ENCODE measurements around the gene TRIB2. TPM values are rescaled to one million over a fixed set of nuclear protein-coding genes. Genes with fewer than 3 reads are reported as not detected.

TRIB2 gene
- total RNA-seq, 1 donor from 2014 or later: 14.2 TPM

DNA sequence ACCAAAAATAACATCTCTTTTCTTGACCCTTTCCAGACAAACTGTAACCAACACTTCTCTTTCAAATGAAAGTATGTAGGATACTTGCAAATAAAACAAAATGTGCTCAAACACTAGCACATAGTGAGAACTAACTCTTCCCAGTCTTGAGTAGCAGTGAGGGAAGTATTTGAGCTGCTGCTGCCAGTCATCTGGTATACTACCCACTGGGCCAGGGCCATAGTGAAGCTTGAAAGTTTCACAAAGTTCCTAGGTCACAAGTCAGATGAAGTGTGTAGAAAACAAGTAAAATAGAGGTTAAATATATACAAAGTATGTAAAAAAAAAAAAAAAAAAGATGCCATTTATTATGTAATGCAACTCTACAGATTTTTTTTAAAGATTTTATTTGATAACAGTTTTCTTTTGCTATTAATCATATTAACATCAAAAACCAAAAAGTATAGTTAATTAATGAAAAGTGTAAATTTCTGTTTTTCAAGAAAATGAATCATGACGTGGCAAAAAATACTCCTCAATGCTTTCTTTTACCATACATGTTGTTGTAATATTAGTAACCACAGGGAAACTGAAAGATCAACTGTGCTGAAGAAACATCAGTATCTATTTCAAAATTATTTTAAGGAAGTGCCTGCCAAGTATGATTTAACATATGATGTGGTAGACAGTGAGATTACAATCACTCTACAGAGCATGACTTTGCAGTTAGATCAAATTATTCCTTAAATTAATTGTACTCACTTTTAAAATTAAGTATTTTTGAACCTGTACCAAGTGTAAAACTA is 21.6 kb upstream of the TRIB2 start:
- TF ChIP-seq, protein P1, sequence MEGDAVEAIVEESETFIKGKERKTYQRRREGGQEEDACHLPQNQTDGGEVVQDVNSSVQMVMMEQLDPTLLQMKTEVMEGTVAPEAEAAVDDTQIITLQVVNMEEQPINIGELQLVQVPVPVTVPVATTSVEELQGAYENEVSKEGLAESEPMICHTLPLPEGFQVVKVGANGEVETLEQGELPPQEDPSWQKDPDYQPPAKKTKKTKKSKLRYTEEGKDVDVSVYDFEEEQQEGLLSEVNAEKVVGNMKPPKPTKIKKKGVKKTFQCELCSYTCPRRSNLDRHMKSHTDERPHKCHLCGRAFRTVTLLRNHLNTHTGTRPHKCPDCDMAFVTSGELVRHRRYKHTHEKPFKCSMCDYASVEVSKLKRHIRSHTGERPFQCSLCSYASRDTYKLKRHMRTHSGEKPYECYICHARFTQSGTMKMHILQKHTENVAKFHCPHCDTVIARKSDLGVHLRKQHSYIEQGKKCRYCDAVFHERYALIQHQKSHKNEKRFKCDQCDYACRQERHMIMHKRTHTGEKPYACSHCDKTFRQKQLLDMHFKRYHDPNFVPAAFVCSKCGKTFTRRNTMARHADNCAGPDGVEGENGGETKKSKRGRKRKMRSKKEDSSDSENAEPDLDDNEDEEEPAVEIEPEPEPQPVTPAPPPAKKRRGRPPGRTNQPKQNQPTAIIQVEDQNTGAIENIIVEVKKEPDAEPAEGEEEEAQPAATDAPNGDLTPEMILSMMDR (conservative IDR thresholded peaks at IDR 0.05; ENCODE audit: low read depth, low read length): no peak
- DNase-seq (ENCODE audit: low read depth): no peak
- no peak overlapping the region for H3K4me3 ChIP-seq (ENCODE audit: low read depth, low read length)

GRCh38 chr2:12697617-12698016 is 19.1 kb upstream of the TRIB2 start:
- DNase-seq (ENCODE audit: low read depth): no peak
- no peak overlapping the region for H3K4me3 ChIP-seq (ENCODE audit: low read depth, low read length)
- TF ChIP-seq, protein P1 (conservative IDR thresholded peaks at IDR 0.05; ENCODE audit: low read depth, low read length): no peak

- no peak overlapping the region for H3K4me3 ChIP-seq (ENCODE audit: low read depth, low read length)
- TF ChIP-seq, protein P1 (conservative IDR thresholded peaks at IDR 0.05; ENCODE audit: low read depth, low read length): no peak
- DNase-seq (ENCODE audit: low read depth): no peak
Observed at GRCh38 chr2:12700989-12701388, 15.7 kb upstream of the TRIB2 start.

- no peak for DNase-seq (ENCODE audit: low read depth)
- TF ChIP-seq, protein P1 (conservative IDR thresholded peaks at IDR 0.05; ENCODE audit: low read depth, low read length): no peak
- no peak overlapping the region for H3K4me3 ChIP-seq (ENCODE audit: low read depth, low read length)
Observed at GRCh38 chr2:12701786-12702167, 15.0 kb upstream of the TRIB2 start.

DNA sequence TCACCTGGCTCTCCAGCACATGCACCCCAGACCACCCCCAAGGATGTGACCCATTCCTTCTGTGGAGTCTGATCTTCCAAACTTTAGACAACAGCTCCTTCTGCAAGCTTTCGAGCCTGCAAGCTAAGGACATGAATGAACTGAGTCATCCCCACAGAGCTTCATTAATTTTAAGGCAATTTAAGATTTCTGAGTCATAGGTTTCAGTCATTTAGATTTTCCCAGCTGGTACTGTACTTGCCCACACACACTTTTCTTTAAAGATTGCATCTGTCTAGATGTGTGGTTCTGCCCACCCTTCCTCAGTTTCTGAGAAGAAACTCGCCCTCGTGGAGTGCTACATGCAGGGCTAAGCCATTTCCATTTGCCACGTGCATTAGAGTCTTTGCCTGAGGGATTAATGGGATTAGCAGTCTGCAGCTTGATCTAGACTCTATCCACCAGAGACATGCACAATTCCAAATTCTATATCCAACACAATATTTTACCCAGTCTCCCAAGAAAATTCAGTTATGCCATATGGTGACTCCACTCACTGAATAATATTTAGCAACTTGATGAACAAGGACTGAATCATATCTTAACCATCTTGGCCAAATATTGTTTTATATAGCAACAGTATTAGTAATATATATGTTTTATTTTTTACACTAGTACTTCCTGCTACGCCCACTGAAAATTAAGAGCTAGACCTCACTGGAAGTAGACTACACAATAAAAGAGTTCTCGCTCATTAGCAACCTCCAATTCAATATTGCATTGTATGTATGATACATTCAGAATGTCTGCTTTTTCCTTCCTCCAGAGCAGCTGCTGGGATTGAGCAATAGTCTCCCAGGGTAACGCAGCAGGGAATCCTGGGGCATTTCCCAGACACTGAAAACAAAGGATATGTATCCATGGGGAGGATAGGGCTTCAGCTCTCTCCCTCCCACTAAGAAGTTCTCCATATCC is 14.3 kb upstream of the TRIB2 start:
- TF ChIP-seq, protein P1 (conservative IDR thresholded peaks at IDR 0.05; ENCODE audit: low read depth, low read length): no peak
- no peak for DNase-seq (ENCODE audit: low read depth)
- no peak overlapping the region for H3K4me3 ChIP-seq (ENCODE audit: low read depth, low read length)

DNA sequence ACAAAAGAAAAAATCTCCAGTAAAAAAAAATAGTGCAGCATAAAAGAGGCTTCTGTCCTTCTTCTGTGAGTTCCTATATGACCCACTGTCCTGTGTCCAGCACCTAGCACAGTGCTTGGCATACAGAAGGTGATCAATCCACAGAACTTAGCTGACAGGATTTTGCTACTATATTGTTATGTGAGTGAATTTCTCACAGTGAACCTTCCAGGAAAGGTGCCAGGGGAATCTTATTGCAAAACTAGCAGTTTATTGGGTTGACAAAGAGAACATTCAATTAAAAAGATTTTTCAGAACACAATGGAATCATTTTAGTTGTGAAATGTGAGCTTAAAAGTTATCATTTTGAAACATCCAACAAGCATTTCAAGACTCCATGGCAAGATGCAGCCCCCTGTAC is 12.4 kb upstream of the TRIB2 start:
- no peak for DNase-seq (ENCODE audit: low read depth)
- TF ChIP-seq, protein P1 (conservative IDR thresholded peaks at IDR 0.05; ENCODE audit: low read depth, low read length): no peak
- H3K4me3 ChIP-seq (ENCODE audit: low read depth, low read length): no peak overlapping the region

Measured in epithelial cell of proximal tubule (primary cell).